HG02885 (cell line): Measurements from ENCODE around the gene DDA1.

Experiments used
- ATAC-seq: cut with Tn5 transposase; IDR thresholded peaks from one replicate; pipeline ENCODE4 v1.9.1; 2021; ENCODE audit warnings: mild to moderate bottlenecking; ENCODE audit not compliant: unreplicated experiment, poor library complexity

The DDA1 gene

GRCh38 chr19:17327654-17328516 is 18.5 kb downstream of the DDA1 start:
- ATAC-seq, result no peak

- ATAC-seq, result no peak
Measured at GRCh38 chr19:17328517-17329365, 19.4 kb downstream of the DDA1 start.

GRCh38 chr19:17329366-17330261 is 20.3 kb downstream of the DDA1 start:
- ATAC-seq, result no peak

DNA sequence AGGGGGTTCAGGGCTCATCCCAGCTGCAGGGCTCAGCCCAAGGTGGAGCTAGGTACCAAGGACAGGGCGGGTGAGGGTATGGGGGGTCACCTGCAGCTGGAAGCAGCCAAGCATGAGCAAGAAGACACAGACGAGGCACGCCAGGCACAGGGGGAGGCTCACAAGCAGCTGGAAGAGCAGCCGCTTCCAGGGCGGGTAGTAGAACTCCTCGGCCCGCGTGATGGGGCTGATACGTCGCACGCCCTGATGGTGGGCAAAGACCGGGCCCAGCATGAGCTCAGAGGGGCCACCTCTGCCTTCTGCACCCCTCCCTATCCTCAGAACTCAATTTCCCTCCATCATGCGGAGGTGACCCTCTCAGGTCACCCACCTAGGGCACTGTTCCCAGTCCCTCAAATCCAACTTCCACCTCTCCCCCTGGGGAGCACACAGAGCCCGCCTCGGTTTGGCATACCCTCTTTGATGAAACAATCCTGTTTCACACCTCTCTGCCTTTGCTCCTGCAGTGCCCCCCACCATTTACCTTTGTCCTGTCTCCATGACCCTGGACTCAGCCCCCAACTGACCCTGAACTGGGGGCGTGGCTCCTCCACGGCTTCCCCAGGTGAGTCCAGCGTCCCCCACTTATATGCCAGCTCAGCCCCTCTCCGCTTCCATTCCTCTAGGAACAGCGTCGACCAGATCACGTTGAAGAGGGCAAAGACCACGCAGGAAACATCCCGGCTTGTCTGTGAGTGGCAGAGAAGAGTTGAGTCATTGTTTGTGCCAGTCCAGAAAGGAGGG is 21.1 kb downstream of the DDA1 start:
- ATAC-seq, result no peak

GRCh38 chr19:17331045-17331558 is 21.7 kb downstream of the DDA1 start:
- ATAC-seq, result no peak

DNA sequence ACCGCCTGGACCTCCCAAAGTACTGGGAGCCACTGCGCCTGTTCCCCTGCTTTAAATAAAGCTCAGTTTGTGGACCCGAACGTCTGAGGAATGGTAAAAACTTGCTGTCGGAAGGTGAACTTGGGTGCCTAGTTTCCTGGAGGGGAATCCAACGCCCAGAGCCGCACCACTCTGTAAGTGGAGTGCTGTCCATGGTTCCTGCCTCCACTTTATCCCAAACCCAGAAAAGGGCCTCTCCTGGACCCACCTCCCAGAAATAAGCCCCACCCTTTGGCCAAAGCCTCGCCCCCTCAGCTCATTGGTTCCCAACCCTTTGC is 23.0 kb downstream of the DDA1 start:
- ATAC-seq, result no peak

DNA sequence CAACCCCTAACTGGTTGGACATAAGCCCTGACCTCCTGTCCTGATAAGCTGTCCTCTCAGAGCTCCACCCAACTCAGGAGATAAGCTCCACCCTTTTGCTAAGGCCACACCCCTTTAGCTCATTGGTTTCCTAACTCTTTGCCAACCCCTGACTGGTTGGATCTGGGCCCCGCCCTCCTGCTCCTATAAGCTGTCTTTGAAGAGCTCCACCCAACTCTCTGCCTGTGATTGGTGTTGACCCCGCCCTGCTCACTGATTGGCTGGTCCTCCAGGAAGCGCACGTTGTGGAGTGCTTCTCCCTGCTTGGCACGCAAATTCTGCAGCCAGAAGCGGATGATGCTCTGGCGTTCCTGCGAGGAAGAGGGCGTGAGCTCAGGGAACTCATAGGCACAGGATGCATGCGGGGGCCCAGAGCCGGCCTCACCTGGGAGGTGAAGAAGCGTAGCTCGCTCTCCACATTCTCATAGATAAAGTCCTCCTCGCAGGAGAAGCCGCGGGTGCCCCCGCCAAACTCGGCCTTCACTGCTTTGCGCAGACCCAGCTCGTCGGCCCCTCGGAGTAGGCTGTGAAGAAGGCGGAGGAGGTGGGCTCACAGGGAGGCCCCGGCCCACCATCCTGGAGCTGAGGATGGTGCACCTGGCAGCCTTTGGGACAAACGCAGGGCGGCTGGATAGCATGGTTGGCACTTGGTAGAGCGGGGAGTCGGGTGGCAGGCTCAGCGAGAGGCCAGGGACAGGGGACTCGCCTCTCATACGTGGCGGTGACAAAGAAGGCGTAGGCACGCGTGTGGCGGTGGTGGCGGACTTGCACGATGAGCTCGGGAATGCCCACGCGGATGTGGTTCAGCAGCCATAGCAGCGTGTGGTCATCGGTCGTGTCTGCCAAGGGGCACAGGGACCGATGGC is 23.6 kb downstream of the DDA1 start:
- ATAC-seq, result no peak

GRCh38 chr19:17333611-17334413 is 24.4 kb downstream of the DDA1 start:
- no peak for ATAC-seq

DNA sequence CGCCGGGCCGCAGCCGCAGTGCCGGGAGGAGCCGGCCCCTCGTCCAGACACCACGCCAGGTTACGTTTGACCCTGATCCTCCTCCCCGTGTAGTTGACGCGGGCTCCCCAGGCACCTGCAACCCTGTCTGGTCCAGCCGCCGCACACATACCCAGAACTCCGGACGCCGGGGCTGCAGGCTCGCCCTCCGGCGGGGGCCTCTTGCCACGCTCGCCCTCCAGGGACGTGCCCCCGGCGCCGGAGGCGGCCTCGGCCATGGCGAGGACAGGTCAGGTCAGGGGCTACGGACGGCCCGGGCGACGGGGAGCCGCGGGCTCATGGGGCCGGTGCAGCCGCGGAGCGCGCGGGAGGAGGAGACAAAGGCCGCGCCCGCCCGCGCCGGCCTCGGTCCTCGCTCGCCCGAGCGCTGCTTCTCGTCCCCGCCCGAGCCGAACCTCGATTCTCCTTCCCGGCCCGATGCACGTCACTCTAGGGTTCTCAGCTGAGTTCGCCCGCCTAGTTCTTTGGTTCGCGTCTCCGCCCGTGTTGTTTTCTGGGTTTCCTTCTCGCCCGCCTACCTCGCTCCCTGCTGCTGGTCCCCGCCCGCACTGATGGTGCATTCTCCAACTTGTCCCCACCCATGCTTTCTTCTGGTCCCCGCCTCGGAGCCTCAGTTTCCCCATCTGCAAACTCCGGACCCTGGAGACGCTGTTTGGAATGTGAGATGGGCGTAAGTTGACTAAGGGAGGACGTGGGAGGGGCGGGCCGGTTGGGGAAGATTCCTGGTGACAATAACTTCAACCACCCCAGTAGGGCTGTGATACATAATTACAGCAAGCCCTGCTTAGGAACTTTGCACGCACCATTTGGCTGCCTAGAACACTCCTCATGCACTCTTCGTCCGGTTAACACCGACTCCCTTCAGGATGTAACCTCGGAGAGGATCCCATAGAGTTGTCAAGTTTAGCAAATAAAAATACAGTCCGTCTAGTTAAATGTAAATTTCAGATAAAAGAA is 25.3 kb downstream of the DDA1 start, which contains the start of gene ANO8:
ANO8 (minus strand) TSS at position 442 of the 996 bp plus-strand sequence; CDS start at position 257, 185 bp downstream.
- ATAC-seq, result peak; percentile 49

GRCh38 chr19:17335575-17335974 is 26.2 kb downstream of the DDA1 start:
- ATAC-seq, result no peak

DNA sequence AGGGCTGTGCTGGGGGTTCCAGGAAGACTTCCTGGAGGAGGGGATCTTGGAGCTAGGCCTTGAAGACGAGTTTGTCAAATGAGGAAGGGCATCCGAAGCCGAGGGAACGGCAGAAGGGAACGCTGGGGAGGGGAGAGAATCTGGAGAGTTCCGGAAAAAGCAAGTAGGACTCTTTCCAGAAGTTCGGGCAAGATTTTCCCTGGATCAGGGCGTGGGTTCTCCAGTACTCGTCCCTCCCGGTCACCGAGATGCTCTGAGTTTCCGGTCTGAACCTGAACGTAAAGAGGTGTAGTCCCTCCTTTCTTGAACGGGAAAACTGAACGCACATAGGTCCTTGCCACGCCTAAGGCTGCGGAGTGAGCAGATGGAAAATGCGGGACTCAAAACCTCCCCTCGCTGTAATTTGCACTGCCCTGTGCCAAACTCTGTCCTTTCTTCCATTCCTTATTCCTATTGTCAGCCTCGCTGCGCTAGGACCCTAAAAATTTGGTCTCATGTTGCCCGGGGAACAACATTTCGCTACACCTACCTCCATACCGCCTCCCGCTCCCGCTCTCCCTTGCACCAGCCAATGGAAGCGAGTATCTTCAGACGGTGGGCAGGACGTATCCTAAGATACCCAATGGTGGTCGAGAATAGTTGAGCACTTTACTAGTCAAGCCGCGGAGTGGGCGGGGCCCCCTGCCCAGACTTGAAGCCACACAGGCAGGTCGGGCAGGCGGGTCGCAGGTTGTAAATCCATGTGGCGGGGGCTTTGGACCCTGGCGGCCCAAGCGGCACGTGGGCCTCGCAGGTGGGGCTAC is 27.7 kb downstream of the DDA1 start, which contains the start of gene GTPBP3:
GTPBP3 (plus strand) TSS at position 682 of the 803 bp plus-strand sequence; CDS start at position 741, 59 bp downstream.
- ATAC-seq, result peak; percentile 80

- no peak for ATAC-seq
Measured at GRCh38 chr19:17337675-17338432, 28.5 kb downstream of the DDA1 start.

DNA sequence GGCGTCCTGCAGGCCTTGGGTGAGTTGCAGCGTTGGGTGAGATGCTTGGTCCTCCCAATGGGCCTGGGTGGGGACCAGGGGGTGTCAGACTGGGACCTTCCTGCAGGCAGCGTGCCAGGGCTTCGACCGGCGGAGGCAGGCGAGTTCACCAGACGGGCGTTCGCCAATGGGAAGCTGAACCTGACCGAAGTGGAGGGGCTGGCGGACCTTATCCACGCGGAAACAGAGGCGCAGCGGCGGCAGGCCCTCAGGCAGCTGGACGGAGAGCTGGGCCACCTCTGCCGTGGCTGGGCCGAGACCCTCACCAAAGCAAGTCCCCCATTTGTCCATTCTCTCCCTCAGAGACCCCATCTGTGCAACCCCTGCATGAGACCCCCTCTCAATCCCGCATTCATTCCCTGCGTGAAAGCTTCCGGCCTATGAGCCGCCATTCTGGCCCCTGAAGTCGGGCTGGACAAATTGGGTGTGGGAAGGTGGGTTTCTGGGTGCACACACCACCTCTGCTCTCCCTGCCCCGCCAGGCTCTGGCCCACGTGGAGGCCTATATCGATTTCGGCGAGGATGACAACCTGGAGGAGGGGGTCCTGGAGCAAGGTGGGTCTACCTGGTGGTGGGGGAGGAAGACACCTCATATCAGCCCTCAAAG is 29.2 kb downstream of the DDA1 start:
- ATAC-seq, result no peak

DNA sequence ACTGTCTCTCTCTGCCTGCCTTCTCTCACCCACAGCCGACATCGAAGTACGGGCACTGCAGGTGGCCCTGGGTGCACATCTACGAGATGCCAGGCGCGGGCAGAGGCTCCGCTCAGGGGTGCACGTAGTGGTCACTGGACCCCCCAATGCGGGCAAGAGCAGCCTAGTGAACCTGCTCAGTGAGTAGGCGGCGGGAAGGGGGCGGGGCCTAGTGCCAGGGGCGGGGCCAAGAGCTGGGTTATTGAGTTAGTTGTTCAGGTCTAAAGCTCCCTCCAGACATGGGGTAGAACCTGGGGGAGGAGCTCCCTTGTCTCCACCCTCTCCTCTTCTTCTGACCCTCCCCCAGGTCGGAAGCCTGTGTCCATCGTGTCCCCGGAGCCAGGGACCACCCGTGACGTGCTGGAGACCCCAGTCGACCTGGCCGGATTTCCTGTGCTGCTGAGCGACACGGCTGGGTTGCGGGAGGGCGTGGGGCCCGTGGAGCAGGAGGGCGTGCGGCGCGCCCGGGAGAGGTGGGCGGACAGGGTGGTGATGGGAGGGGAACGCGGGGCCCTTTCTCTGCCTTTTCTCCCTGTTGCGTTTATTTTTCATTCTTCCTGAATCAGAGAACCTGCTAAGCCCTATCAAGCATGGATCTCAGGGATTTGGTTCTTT is 29.9 kb downstream of the DDA1 start:
- no peak for ATAC-seq
